Suprapubic skin (tissue), 4 donors: ENCODE results near the gene PCED1A. TPM values are rescaled to one million over a fixed set of nuclear protein-coding genes. Genes with fewer than 3 reads are reported as not detected.
"Not testable (repeated sequence)": the region's sequence is repeated elsewhere in the genome, so short reads cannot be mapped to it uniquely, and the experiment has no call there.

ENCODE experiments used
- DNase-seq, 2 donors: peaks; one replicate each; pipeline ENCODE4 v3.0.0-alpha.2; 2019; ENCODE audit warnings: low spot score in 2 of 2
- H3K27ac ChIP-seq: fragments of 200-600 bp; sonication (generic); one replicate; pipeline ENCODE4 v1.5.1; 2019
- H3K27me3 ChIP-seq: fragments of 200-600 bp; sonication (generic); one replicate; pipeline ENCODE4 v1.5.1; 2019
- H3K36me3 ChIP-seq: fragments of 200-600 bp; sonication (generic); one replicate; pipeline ENCODE4 v1.5.1; 2019
- H3K4me1 ChIP-seq: fragments of 200-600 bp; sonication (generic); one replicate; pipeline ENCODE4 v1.5.1; 2019
- H3K4me3 ChIP-seq: fragments of 200-600 bp; sonication (generic); one replicate; pipeline ENCODE4 v1.5.1; 2019; ENCODE audit warnings: mild to moderate bottlenecking
- H3K9me3 ChIP-seq: fragments of 200-600 bp; sonication (generic); one replicate; pipeline ENCODE4 v1.5.1; 2019
- CTCF ChIP-seq, 2 donors: fragments of 200-600 bp in 1 of 2; fragments of 450-650 bp in 1 of 2; sonication (generic) in 1 of 2; IDR thresholded peaks; one replicate each; pipeline ENCODE4 v1.5.1; 2016 to 2019; ENCODE audit warnings: antibody characterized with exemption in 2 of 2, mild to moderate bottlenecking in 1 of 2, moderate library complexity in 1 of 2
- EP300 ChIP-seq: sonication (generic); formaldehyde crosslinking; IDR thresholded peaks from one replicate; pipeline ENCODE4 v1.6.1; 2017; ENCODE audit warnings: antibody characterized with exemption
- POLR2A ChIP-seq, 2 donors: fragments of 450-650 bp; IDR thresholded peaks; one replicate each; pipeline ENCODE4 v1.6.1; 2017; ENCODE audit warnings: antibody characterized with exemption in 2 of 2, mild to moderate bottlenecking in 2 of 2, moderate library complexity in 2 of 2
- POLR2AphosphoS5 ChIP-seq, 3 donors: sonication (generic); formaldehyde crosslinking; IDR thresholded peaks; one replicate each; pipeline ENCODE4 v1.6.1; 2017; ENCODE audit warnings: antibody characterized with exemption in 3 of 3
- WGBS: methylation state at CpG from one replicate; pipeline ENCODE4 v1.1.5; 2018; 5-methylcytosine and 5-hydroxymethylcytosine counted together
- total RNA-seq, 4 donors: library from RNA; depleted of rRNA; stranded (reverse); fragments of >200 nt; gene quantifications; one replicate each; pipeline ENCODE4 v1.1.0, GENCODE V29; 2016

Gene PCED1A
- total RNA-seq, 4 donors from 2014 or later: 8.0 to 31.1 (median 19.4) TPM

GRCh38 chr20:2835331-2835796 lies 5.1 kb downstream of the PCED1A start:
- no peak overlapping the region for H3K27ac ChIP-seq
- no CpG with 5 or more reads among the region's 6 CpGs for WGBS
- TF ChIP-seq EP300 (no peak), POLR2A (IDR thresholded peaks at IDR 0.05) (no peak), CTCF (IDR thresholded peaks at IDR 0.05) (no peak), POLR2AphosphoS5 (IDR thresholded peaks at IDR 0.05) (no peak)

DNA sequence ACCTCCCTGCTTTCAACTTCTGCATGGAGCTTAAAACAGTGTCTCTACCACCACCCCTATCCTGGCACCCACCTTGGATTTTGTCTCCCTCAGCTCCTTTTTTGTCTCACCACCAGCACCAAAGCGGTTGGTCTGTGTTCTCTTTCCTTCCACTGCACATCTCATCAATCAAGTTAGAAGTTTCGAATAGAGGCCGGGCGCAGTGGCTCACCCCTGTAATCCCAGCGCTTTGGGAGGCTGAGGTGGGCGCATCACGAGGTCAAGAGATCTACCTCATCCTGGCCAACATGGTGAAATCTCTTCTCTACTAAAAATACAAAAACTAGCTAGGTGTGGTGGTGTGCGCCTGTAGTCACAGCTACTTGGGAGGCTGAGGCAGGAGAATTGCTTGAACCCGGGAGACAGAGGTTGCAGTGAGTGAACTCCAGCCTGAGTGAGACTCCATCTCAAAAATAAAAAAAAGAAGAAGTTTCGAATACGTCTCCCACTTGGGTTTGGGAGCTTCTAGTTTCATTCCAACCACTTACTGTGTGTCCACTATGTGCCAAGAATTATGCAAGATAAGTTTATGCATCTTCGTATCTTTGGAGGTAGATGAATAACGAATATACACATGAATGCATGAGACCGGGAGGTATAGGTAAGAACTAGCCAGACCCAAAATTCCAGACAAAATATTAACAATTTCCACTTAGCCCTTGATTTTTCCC lies 5.9 kb downstream of the PCED1A start:
- peak in 1 of 2 donors; percentile 35 for DNase-seq
- Histone ChIP-seq H3K9me3 (no peaks in the 10 kb centered on the region), H3K4me1 (peaks cover 1% of the 10 kb centered on the region), H3K4me3 (no peak overlapping the region), H3K27me3 (no peaks in the 10 kb centered on the region), H3K36me3 (peaks cover 12% of the 10 kb centered on the region), H3K27ac (no peak overlapping the region)
- WGBS: 96% methylated on average over 14 of the region's 14 CpGs
- no peak for TF ChIP-seq EP300
- TF ChIP-seq POLR2A (IDR thresholded peaks at IDR 0.05): no peak
- no peak for TF ChIP-seq CTCF (IDR thresholded peaks at IDR 0.05)
- TF ChIP-seq POLR2AphosphoS5 (IDR thresholded peaks at IDR 0.05): no peak

More at GRCh38 chr20:2835331-2835796, 5.1 kb downstream of the PCED1A start:
- H3K4me3 ChIP-seq: no peak overlapping the region
- no peaks in the 10 kb centered on the region for H3K27me3 ChIP-seq
- H3K36me3 ChIP-seq: peaks cover 12% of the 10 kb centered on the region
- peaks cover 10% of the 10 kb centered on the region for H3K4me1 ChIP-seq
- peak in 1 of 2 donors; percentile 43 for DNase-seq
- H3K9me3 ChIP-seq: no peaks in the 10 kb centered on the region

DNA sequence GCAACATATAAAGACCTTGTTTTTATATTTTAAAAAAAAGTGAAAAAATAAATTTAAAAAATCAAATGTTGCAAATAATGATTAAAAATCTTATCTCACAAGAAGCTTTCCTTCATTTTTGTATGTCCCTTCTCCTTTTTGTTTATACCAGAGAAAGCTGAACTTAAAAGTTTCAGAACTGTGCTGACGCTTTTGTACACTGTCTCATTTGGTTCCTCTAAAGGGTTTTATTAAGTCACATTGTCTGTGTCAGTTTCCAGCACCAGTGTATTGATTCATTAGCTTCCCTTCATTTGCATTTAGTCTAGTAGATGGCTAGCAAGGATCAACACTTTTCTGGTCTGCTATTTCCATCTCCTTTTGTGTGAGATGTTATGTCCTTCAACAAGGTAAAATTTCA lies 6.7 kb downstream of the PCED1A start:
- H3K27me3 ChIP-seq: no peaks in the 10 kb centered on the region
- peaks cover 12% of the 10 kb centered on the region for H3K36me3 ChIP-seq
- WGBS: 87% methylated on average over 1 of the region's 1 CpG
- DNase-seq: no peak
- TF ChIP-seq POLR2AphosphoS5 (IDR thresholded peaks at IDR 0.05): no peak
- TF ChIP-seq POLR2A (IDR thresholded peaks at IDR 0.05): no peak
- TF ChIP-seq CTCF (IDR thresholded peaks at IDR 0.05): no peak
- no peak for TF ChIP-seq EP300
- no peaks in the 10 kb centered on the region for H3K9me3 ChIP-seq
- H3K4me1 ChIP-seq: no peaks in the 10 kb centered on the region
- no peak overlapping the region for H3K27ac ChIP-seq
- no peak overlapping the region for H3K4me3 ChIP-seq

DNA sequence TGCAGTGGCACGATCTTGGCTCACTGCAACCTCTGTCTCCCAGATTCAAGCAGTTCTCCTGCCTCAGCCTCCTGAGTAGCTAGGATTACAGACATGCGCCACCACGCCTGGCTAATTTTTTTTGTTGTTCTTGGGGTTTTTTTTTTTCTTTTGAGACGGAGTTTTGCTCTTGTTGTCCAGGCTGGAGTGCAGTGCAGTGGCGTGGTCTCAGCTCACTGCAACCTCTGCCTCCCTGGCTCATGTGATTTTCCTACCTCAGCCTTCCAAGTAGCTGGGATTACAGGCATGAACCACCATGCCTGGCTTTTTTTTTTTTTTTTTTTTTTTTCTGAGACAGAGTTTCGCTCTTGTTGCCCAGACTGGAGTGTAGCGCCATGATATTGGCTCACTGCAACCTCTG lies 9.2 kb downstream of the PCED1A start:
- not testable (repeated sequence) for H3K4me1 ChIP-seq, H3K36me3 ChIP-seq, H3K9me3 ChIP-seq, H3K27ac ChIP-seq, H3K4me3 ChIP-seq
- peak in 1 of 2 donors; percentile 41 for DNase-seq
- peaks cover 13% of the 10 kb centered on the region for H3K27me3 ChIP-seq
- WGBS: 80% methylated on average over 7 of the region's 7 CpGs

DNA sequence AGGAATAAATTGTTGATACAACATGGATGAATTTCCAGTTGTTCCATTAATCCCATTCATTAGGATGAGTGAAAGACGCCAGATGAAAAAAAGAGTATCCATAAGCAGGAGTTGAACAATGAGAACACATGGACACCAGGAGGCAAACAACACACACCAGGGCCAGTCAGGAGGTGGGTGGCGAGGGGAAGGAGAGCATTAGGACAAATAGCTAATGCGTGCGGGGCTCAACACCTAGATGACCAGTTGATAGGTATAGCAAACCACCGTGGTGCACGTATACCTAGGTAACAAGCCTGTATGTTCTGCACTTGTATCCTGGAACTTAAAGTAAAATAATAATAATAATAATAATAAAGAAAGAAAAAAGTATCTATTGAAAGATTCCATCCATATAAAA lies 11.1 kb downstream of the PCED1A start:
- no peaks in the 10 kb centered on the region for H3K36me3 ChIP-seq
- 69% methylated on average over 6 of the region's 6 CpGs for WGBS
- no peaks in the 10 kb centered on the region for H3K4me1 ChIP-seq
- DNase-seq: peak in 1 of 2 donors; percentile 61
- no peak overlapping the region for H3K27ac ChIP-seq
- TF ChIP-seq POLR2AphosphoS5 (IDR thresholded peaks at IDR 0.05): no peak
- TF ChIP-seq POLR2A (IDR thresholded peaks at IDR 0.05): no peak
- TF ChIP-seq CTCF (IDR thresholded peaks at IDR 0.05): no peak
- TF ChIP-seq EP300: no peak
- H3K9me3 ChIP-seq: no peaks in the 10 kb centered on the region
- H3K4me3 ChIP-seq: no peak overlapping the region
- peaks cover 18% of the 10 kb centered on the region for H3K27me3 ChIP-seq
